SK-N-SH treated with all-trans-retinoic acid at 6 μM for 48 hours (cell line): ENCODE measurements around the gene PDE1C.

Experiments
- ATAC-seq: fragments of 200-7000 bp; cut with Tn5 transposase; 3 replicates; pipeline ENCODE4 v1.9.1; 2020; ENCODE audit warnings: mild to moderate bottlenecking, moderate library complexity
- ARNTL ChIP-seq: fragments of 450-650 bp; formaldehyde crosslinking; IDR thresholded peaks from 2 replicates; pipeline ENCODE4 v1.5.0; 2020; ENCODE audit warnings: low read depth, mild to moderate bottlenecking, moderate library complexity, borderline replicate concordance
- BACH2 ChIP-seq: fragments of 250-450 bp; sonication (Bioruptor Pico); IDR thresholded peaks from 2 replicates; pipeline ENCODE4 v1.9.0; 2021; ENCODE audit warnings: mild to moderate bottlenecking, borderline replicate concordance
- CSDC2 ChIP-seq: fragments of 250-450 bp; sonication (Bioruptor Pico); IDR thresholded peaks from 2 replicates; pipeline ENCODE4 v1.5.0; 2020; ENCODE audit warnings: mild to moderate bottlenecking, moderate library complexity
- ESRRG ChIP-seq: fragments of 250-450 bp; sonication (Bioruptor Pico); IDR thresholded peaks from 2 replicates; pipeline ENCODE4 v1.6.1; 2021; ENCODE audit warnings: mild to moderate bottlenecking
- GLIS3 ChIP-seq: fragments of 250-450 bp; sonication (Bioruptor Pico); IDR thresholded peaks from 2 replicates; pipeline ENCODE4 v1.5.0; 2020; ENCODE audit warnings: mild to moderate bottlenecking, moderate library complexity
- OSR1 ChIP-seq: fragments of 250-450 bp; sonication (Bioruptor Pico); IDR thresholded peaks from 2 replicates; pipeline ENCODE4 v1.8.0; 2022; ENCODE audit warnings: moderate library complexity, mild to moderate bottlenecking, inconsistent platforms
- PPARA ChIP-seq: fragments of 250-450 bp; sonication (Bioruptor Pico); IDR thresholded peaks from 2 replicates; pipeline ENCODE4 v1.5.0; 2020; ENCODE audit warnings: mild to moderate bottlenecking, borderline replicate concordance
- RARB ChIP-seq: fragments of 250-450 bp; sonication (Bioruptor Pico); IDR thresholded peaks from 2 replicates; pipeline ENCODE4 v1.8.0; 2021; ENCODE audit warnings: mild to moderate bottlenecking, moderate library complexity
- SNAI2 ChIP-seq: fragments of 250-450 bp; sonication (Bioruptor Pico); IDR thresholded peaks from 2 replicates; pipeline ENCODE4 v1.5.0; 2020; ENCODE audit warnings: mild to moderate bottlenecking, moderate library complexity
- TCF4 ChIP-seq: fragments of 250-450 bp; sonication (Bioruptor Pico); IDR thresholded peaks from 2 replicates; pipeline ENCODE4 v1.8.0; 2021; ENCODE audit warnings: mild to moderate bottlenecking, moderate library complexity, borderline replicate concordance
- TOX ChIP-seq: fragments of 250-450 bp; sonication (Bioruptor Pico); IDR thresholded peaks from 2 replicates; pipeline ENCODE4 v1.8.0; 2021; ENCODE audit warnings: mild to moderate bottlenecking, moderate library complexity, borderline replicate concordance
- ZC3H10 ChIP-seq: fragments of 250-450 bp; sonication (Bioruptor Pico); IDR thresholded peaks from 2 replicates; pipeline ENCODE4 v1.5.1; 2021; ENCODE audit warnings: mild to moderate bottlenecking, moderate library complexity
- ZFP3 ChIP-seq: fragments of 250-450 bp; sonication (Bioruptor Pico); IDR thresholded peaks from 2 replicates; pipeline ENCODE4 v1.5.0; 2020; ENCODE audit warnings: mild to moderate bottlenecking, moderate library complexity
- ZFP30 ChIP-seq: fragments of 450-650 bp; formaldehyde crosslinking; IDR thresholded peaks from 2 replicates; pipeline ENCODE4 v1.5.0; 2022; ENCODE audit warnings: mild to moderate bottlenecking, moderate library complexity
- ZNF565 ChIP-seq: fragments of 450-650 bp; formaldehyde crosslinking; conservative IDR thresholded peaks from 2 replicates; pipeline ENCODE4 v1.5.0; 2020; ENCODE audit warnings: low read depth, mild to moderate bottlenecking, moderate library complexity
- ZNF70 ChIP-seq: fragments of 450-650 bp; formaldehyde crosslinking; IDR thresholded peaks from 2 replicates; pipeline ENCODE4 v1.5.0; 2020; ENCODE audit warnings: mild to moderate bottlenecking, moderate library complexity
- ZNF8 ChIP-seq: fragments of 450-650 bp; formaldehyde crosslinking; IDR thresholded peaks from 2 replicates; pipeline ENCODE4 v1.5.0; 2020; ENCODE audit warnings: mild to moderate bottlenecking, moderate library complexity
- TF ChIP-seq, protein P1 (sequence below): fragments of 250-450 bp; sonication (Bioruptor Pico); IDR thresholded peaks from 2 replicates; pipeline ENCODE4 v1.5.1; 2021; ENCODE audit warnings: mild to moderate bottlenecking, moderate library complexity
- TF ChIP-seq, protein P2 (sequence below): fragments of 250-450 bp; sonication (Bioruptor Pico); IDR thresholded peaks from 2 replicates; pipeline ENCODE4 v1.8.0; 2021; ENCODE audit warnings: low read depth, mild to moderate bottlenecking, moderate library complexity, borderline replicate concordance
- TF ChIP-seq, protein P3 (sequence below): fragments of 250-450 bp; sonication (Bioruptor Pico); IDR thresholded peaks from 2 replicates; pipeline ENCODE4 v1.5.0; 2020; ENCODE audit warnings: mild to moderate bottlenecking, moderate library complexity
- TF ChIP-seq, protein P4 (sequence below): fragments of 250-450 bp; sonication (Bioruptor Pico); IDR thresholded peaks from 2 replicates; pipeline ENCODE4 v1.5.1; 2020; ENCODE audit warnings: low read depth, mild to moderate bottlenecking, moderate library complexity

Gene PDE1C

DNA sequence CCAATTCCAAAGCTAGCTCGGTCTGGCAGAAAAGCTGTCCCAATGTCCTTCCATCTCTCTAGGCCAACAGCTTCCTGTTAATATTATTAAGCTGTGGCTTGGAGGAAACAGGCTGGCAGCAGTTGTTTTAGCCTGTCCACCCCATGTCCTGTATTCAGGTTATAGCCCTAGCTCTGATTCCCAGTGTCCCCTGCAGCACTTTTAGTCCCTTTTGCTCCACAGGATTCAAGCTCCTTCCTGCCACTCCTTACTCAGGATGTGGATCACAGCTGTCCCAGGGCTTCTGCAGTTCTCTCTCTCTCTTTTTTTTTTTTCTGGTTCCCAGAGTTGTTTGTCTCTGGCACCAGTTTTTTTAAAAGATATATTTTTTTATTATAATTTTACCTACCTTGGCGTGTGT is 298.0 kb downstream of the PDE1C start:
- ATAC-seq, result no peak
- TF ChIP-seq BACH2 (CRISPR knock-in tag) (no peak), ESRRG (CRISPR knock-in tag) (no peak), OSR1 (CRISPR knock-in tag) (no peak), SNAI2 (CRISPR knock-in tag) (no peak), ZNF565 (CRISPR knock-in tag) (no peak), ARNTL (CRISPR knock-in tag) (no peak), ZFP3 (CRISPR knock-in tag) (no peak), ZNF8 (no peak), PPARA (CRISPR knock-in tag) (no peak)
- TF ChIP-seq, protein P1, sequence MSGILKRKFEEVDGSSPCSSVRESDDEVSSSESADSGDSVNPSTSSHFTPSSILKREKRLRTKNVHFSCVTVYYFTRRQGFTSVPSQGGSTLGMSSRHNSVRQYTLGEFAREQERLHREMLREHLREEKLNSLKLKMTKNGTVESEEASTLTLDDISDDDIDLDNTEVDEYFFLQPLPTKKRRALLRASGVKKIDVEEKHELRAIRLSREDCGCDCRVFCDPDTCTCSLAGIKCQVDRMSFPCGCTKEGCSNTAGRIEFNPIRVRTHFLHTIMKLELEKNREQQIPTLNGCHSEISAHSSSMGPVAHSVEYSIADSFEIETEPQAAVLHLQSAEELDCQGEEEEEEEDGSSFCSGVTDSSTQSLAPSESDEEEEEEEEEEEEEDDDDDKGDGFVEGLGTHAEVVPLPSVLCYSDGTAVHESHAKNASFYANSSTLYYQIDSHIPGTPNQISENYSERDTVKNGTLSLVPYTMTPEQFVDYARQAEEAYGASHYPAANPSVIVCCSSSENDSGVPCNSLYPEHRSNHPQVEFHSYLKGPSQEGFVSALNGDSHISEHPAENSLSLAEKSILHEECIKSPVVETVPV, result no peak
- TF ChIP-seq, protein P2, sequence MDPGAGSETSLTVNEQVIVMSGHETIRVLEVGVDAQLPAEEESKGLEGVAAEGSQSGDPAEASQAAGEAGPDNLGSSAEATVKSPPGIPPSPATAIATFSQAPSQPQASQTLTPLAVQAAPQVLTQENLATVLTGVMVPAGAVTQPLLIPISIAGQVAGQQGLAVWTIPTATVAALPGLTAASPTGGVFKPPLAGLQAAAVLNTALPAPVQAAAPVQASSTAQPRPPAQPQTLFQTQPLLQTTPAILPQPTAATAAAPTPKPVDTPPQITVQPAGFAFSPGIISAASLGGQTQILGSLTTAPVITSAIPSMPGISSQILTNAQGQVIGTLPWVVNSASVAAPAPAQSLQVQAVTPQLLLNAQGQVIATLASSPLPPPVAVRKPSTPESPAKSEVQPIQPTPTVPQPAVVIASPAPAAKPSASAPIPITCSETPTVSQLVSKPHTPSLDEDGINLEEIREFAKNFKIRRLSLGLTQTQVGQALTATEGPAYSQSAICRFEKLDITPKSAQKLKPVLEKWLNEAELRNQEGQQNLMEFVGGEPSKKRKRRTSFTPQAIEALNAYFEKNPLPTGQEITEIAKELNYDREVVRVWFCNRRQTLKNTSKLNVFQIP, result no peak
- TF ChIP-seq, protein P3, sequence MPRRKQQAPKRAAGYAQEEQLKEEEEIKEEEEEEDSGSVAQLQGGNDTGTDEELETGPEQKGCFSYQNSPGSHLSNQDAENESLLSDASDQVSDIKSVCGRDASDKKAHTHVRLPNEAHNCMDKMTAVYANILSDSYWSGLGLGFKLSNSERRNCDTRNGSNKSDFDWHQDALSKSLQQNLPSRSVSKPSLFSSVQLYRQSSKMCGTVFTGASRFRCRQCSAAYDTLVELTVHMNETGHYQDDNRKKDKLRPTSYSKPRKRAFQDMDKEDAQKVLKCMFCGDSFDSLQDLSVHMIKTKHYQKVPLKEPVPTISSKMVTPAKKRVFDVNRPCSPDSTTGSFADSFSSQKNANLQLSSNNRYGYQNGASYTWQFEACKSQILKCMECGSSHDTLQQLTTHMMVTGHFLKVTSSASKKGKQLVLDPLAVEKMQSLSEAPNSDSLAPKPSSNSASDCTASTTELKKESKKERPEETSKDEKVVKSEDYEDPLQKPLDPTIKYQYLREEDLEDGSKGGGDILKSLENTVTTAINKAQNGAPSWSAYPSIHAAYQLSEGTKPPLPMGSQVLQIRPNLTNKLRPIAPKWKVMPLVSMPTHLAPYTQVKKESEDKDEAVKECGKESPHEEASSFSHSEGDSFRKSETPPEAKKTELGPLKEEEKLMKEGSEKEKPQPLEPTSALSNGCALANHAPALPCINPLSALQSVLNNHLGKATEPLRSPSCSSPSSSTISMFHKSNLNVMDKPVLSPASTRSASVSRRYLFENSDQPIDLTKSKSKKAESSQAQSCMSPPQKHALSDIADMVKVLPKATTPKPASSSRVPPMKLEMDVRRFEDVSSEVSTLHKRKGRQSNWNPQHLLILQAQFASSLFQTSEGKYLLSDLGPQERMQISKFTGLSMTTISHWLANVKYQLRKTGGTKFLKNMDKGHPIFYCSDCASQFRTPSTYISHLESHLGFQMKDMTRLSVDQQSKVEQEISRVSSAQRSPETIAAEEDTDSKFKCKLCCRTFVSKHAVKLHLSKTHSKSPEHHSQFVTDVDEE (CRISPR knock-in tag), result no peak

DNA sequence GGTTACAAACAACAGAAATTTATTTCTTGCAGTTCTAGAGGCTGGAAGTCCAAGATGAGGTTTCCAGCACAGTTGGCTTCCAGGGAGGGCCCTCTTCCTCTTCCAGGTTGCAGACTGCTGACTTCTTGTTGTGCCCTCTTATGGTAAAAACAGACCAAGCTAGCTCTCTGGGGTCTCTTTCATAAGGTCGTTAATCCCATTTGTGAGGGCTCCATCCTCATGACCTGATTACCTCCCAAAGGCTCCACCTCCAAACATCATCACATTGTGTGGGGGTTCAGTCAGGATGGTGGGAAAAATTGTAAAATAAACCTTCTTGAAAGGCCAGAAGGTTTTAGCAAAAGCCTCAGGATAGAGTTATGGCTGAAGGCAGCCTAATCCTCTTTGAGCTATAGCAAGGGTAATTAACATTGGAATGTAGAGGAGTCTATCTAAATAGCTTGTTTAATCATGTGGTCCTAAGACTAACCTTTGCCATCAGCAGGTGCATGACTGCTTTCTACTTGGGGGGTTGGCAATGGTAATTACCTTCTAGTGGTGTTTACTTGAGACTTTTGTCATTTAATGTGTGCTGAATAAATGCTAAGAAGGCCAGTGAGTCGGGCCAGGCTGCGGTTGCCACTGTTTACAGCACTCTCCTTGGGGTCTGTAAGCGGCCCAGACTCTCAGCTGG is 302.4 kb downstream of the PDE1C start:
- no peak for ATAC-seq
- TF ChIP-seq OSR1 (CRISPR knock-in tag), result no peak
- TF ChIP-seq, protein P1, result no peak
- no peak for TF ChIP-seq TCF4
- no peak for TF ChIP-seq ZNF8
- TF ChIP-seq ARNTL (CRISPR knock-in tag), result no peak
- no peak for TF ChIP-seq ZNF565 (CRISPR knock-in tag)
- TF ChIP-seq CSDC2 (CRISPR knock-in tag), result no peak
- no peak for TF ChIP-seq ZNF70 (CRISPR knock-in tag)
- no peak for TF ChIP-seq RARB (CRISPR knock-in tag)
- no peak for TF ChIP-seq ZC3H10 (CRISPR knock-in tag)
- TF ChIP-seq ZFP3 (CRISPR knock-in tag), result no peak
- no peak for TF ChIP-seq ZFP30 (CRISPR knock-in tag)
- TF ChIP-seq, protein P4, sequence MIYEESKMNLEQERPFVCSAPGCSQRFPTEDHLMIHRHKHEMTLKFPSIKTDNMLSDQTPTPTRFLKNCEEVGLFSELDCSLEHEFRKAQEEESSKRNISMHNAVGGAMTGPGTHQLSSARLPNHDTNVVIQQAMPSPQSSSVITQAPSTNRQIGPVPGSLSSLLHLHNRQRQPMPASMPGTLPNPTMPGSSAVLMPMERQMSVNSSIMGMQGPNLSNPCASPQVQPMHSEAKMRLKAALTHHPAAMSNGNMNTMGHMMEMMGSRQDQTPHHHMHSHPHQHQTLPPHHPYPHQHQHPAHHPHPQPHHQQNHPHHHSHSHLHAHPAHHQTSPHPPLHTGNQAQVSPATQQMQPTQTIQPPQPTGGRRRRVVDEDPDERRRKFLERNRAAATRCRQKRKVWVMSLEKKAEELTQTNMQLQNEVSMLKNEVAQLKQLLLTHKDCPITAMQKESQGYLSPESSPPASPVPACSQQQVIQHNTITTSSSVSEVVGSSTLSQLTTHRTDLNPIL, result no peak
- TF ChIP-seq, protein P3 (CRISPR knock-in tag), result no peak
- TF ChIP-seq, protein P2, result no peak
- TF ChIP-seq ESRRG (CRISPR knock-in tag), result no peak
- TF ChIP-seq GLIS3 (CRISPR knock-in tag), result no peak
- TF ChIP-seq PPARA (CRISPR knock-in tag), result no peak
- no peak for TF ChIP-seq SNAI2 (CRISPR knock-in tag)
- TF ChIP-seq TOX (CRISPR knock-in tag), result no peak
